ENCODE measurements around the gene RNF224. TPM values are rescaled to one million over a fixed set of nuclear protein-coding genes. Genes with fewer than 3 reads are reported as not detected.

RNF224 gene
- total RNA-seq (2012; rRNA removed) = not detected in 2 replicates

GRCh38 chr9:137227054-137227852 is at the start of gene RNF224:
Gene RNF224 (plus strand): TSS chr9:137227502. CDS start chr9:137228336, 834 bp downstream.
- H3K4me3 ChIP-seq (ENCODE audit: low read length) = no peak within 1 kb of the TSS
- no peaks in the 10 kb centered on the region for H3K27me3 ChIP-seq (ENCODE audit: control insufficient read depth, insufficient read depth, low read length)
- peaks cover 42% of the 10 kb centered on the region for H3K4me1 ChIP-seq (ENCODE audit: control insufficient read depth, insufficient read depth, low read length)
- peak within 1 kb of the TSS; percentile 26 for H3K9ac ChIP-seq (ENCODE audit: low read depth, low read length)
- H3K4me2 ChIP-seq (ENCODE audit: low read length) = peak within 1 kb of the TSS; percentile 35
- no peaks in the 10 kb centered on the region for H3K9me3 ChIP-seq (replicated peaks; ENCODE audit: low read length)
- H3K36me3 ChIP-seq (ENCODE audit: insufficient read depth, low read length) = no peaks in the 10 kb centered on the region

GRCh38 chr9:137178201-137178938 is 48.9 kb upstream of the RNF224 start:
- Histone ChIP-seq H3K4me3 (ENCODE audit: low read length) (no peak overlapping the region), H3K27me3 (ENCODE audit: control insufficient read depth, insufficient read depth, low read length) (peaks cover 19% of the 10 kb centered on the region), H3K4me1 (ENCODE audit: control insufficient read depth, insufficient read depth, low read length) (no peaks in the 10 kb centered on the region), H3K9me3 (replicated peaks; ENCODE audit: low read length) (no peaks in the 10 kb centered on the region), H3K4me2 (ENCODE audit: low read length) (no peak overlapping the region), H3K9ac (ENCODE audit: low read depth, low read length) (no peak overlapping the region), H3K36me3 (ENCODE audit: insufficient read depth, low read length) (peaks cover 50% of the 10 kb centered on the region)

GRCh38 chr9:137178939-137179630 is 48.2 kb upstream of the RNF224 start:
- no peak overlapping the region for H3K4me2 ChIP-seq (ENCODE audit: low read length)
- H3K4me1 ChIP-seq (ENCODE audit: control insufficient read depth, insufficient read depth, low read length) = no peaks in the 10 kb centered on the region
- H3K27me3 ChIP-seq (ENCODE audit: control insufficient read depth, insufficient read depth, low read length) = peaks cover 13% of the 10 kb centered on the region
- no peaks in the 10 kb centered on the region for H3K9me3 ChIP-seq (replicated peaks; ENCODE audit: low read length)
- no peak overlapping the region for H3K4me3 ChIP-seq (ENCODE audit: low read length)
- H3K9ac ChIP-seq (ENCODE audit: low read depth, low read length) = no peak overlapping the region
- H3K36me3 ChIP-seq (ENCODE audit: insufficient read depth, low read length) = peaks cover 57% of the 10 kb centered on the region

GRCh38 chr9:137179761-137180160 is 47.5 kb upstream of the RNF224 start:
- no peaks in the 10 kb centered on the region for H3K9me3 ChIP-seq (replicated peaks; ENCODE audit: low read length)
- no peaks in the 10 kb centered on the region for H3K4me1 ChIP-seq (ENCODE audit: control insufficient read depth, insufficient read depth, low read length)
- peaks cover 9% of the 10 kb centered on the region for H3K27me3 ChIP-seq (ENCODE audit: control insufficient read depth, insufficient read depth, low read length)
- no peak overlapping the region for H3K4me3 ChIP-seq (ENCODE audit: low read length)
- no peak overlapping the region for H3K9ac ChIP-seq (ENCODE audit: low read depth, low read length)
- no peak overlapping the region for H3K4me2 ChIP-seq (ENCODE audit: low read length)
- H3K36me3 ChIP-seq (ENCODE audit: insufficient read depth, low read length) = peaks cover 64% of the 10 kb centered on the region

GRCh38 chr9:137180491-137180890 is 46.8 kb upstream of the RNF224 start:
- H3K9ac ChIP-seq (ENCODE audit: low read depth, low read length) = no peak overlapping the region

GRCh38 chr9:137181680-137182079 is 45.6 kb upstream of the RNF224 start:
- H3K4me1 ChIP-seq (ENCODE audit: control insufficient read depth, insufficient read depth, low read length) = peaks cover 4% of the 10 kb centered on the region
- H3K9me3 ChIP-seq (replicated peaks; ENCODE audit: low read length) = no peaks in the 10 kb centered on the region
- H3K36me3 ChIP-seq (ENCODE audit: insufficient read depth, low read length) = peaks cover 73% of the 10 kb centered on the region
- no peak overlapping the region for H3K4me2 ChIP-seq (ENCODE audit: low read length)
- H3K4me3 ChIP-seq (ENCODE audit: low read length) = no peak overlapping the region
- no peak overlapping the region for H3K9ac ChIP-seq (ENCODE audit: low read depth, low read length)
- H3K27me3 ChIP-seq (ENCODE audit: control insufficient read depth, insufficient read depth, low read length) = no peaks in the 10 kb centered on the region

More at GRCh38 chr9:137180491-137180890, 46.8 kb upstream of the RNF224 start:
- Histone ChIP-seq H3K27me3 (ENCODE audit: control insufficient read depth, insufficient read depth, low read length) (peaks cover 3% of the 10 kb centered on the region), H3K4me2 (ENCODE audit: low read length) (no peak overlapping the region), H3K4me1 (ENCODE audit: control insufficient read depth, insufficient read depth, low read length) (no peaks in the 10 kb centered on the region), H3K9me3 (replicated peaks; ENCODE audit: low read length) (no peaks in the 10 kb centered on the region), H3K4me3 (ENCODE audit: low read length) (no peak overlapping the region), H3K36me3 (ENCODE audit: insufficient read depth, low read length) (peaks cover 67% of the 10 kb centered on the region)

- Histone ChIP-seq H3K4me3 (ENCODE audit: low read length) (no peak overlapping the region), H3K4me2 (ENCODE audit: low read length) (no peak overlapping the region), H3K9ac (ENCODE audit: low read depth, low read length) (no peak overlapping the region), H3K4me1 (ENCODE audit: control insufficient read depth, insufficient read depth, low read length) (peaks cover 15% of the 10 kb centered on the region), H3K27me3 (ENCODE audit: control insufficient read depth, insufficient read depth, low read length) (no peaks in the 10 kb centered on the region), H3K36me3 (ENCODE audit: insufficient read depth, low read length) (peaks cover 65% of the 10 kb centered on the region), H3K9me3 (replicated peaks; ENCODE audit: low read length) (no peaks in the 10 kb centered on the region)
Observed at GRCh38 chr9:137182836-137183235, 44.5 kb upstream of the RNF224 start.

GRCh38 chr9:137183980-137184595 is 43.2 kb upstream of the RNF224 start:
- Histone ChIP-seq H3K36me3 (ENCODE audit: insufficient read depth, low read length) (peaks cover 54% of the 10 kb centered on the region), H3K27me3 (ENCODE audit: control insufficient read depth, insufficient read depth, low read length) (no peaks in the 10 kb centered on the region), H3K9ac (ENCODE audit: low read depth, low read length) (no peak overlapping the region), H3K4me1 (ENCODE audit: control insufficient read depth, insufficient read depth, low read length) (peaks cover 15% of the 10 kb centered on the region), H3K4me2 (ENCODE audit: low read length) (no peak overlapping the region), H3K9me3 (replicated peaks; ENCODE audit: low read length) (no peaks in the 10 kb centered on the region), H3K4me3 (ENCODE audit: low read length) (no peak overlapping the region)

GRCh38 chr9:137184881-137185660 is 42.2 kb upstream of the RNF224 start:
- Histone ChIP-seq H3K4me3 (ENCODE audit: low read length) (no peak overlapping the region), H3K4me1 (ENCODE audit: control insufficient read depth, insufficient read depth, low read length) (peaks cover 23% of the 10 kb centered on the region), H3K27me3 (ENCODE audit: control insufficient read depth, insufficient read depth, low read length) (no peaks in the 10 kb centered on the region), H3K4me2 (ENCODE audit: low read length) (no peak overlapping the region), H3K36me3 (ENCODE audit: insufficient read depth, low read length) (peaks cover 48% of the 10 kb centered on the region), H3K9me3 (replicated peaks; ENCODE audit: low read length) (no peaks in the 10 kb centered on the region), H3K9ac (ENCODE audit: low read depth, low read length) (no peak overlapping the region)

GRCh38 chr9:137185921-137186320 is 41.4 kb upstream of the RNF224 start:
- Histone ChIP-seq H3K9ac (ENCODE audit: low read depth, low read length) (no peak overlapping the region), H3K27me3 (ENCODE audit: control insufficient read depth, insufficient read depth, low read length) (no peaks in the 10 kb centered on the region), H3K36me3 (ENCODE audit: insufficient read depth, low read length) (peaks cover 51% of the 10 kb centered on the region), H3K4me1 (ENCODE audit: control insufficient read depth, insufficient read depth, low read length) (peaks cover 25% of the 10 kb centered on the region), H3K4me2 (ENCODE audit: low read length) (no peak overlapping the region), H3K4me3 (ENCODE audit: low read length) (no peak overlapping the region), H3K9me3 (replicated peaks; ENCODE audit: low read length) (no peaks in the 10 kb centered on the region)

Data from skeletal muscle satellite cell (primary cell).